GM18873 (cell line): ENCODE data around the gene MC5R.

Source experiments
- ATAC-seq: cut with Tn5 transposase; IDR thresholded peaks from one replicate; pipeline ENCODE4 v1.9.1; 2021; ENCODE audit warnings: mild to moderate bottlenecking, moderate library complexity, moderate number of reproducible peaks; ENCODE audit not compliant: unreplicated experiment, low FRiP score

The MC5R gene

GRCh38 chr18:13823707-13824395 lies at the start of gene MC5R:
TSS of gene MC5R (plus strand) at chr18:13824149. CDS start at chr18:13825766, 1,617 bp downstream.
- ATAC-seq: peak; percentile 73

- ATAC-seq: no peak
Observed at GRCh38 chr18:13775058-13775457, 48.9 kb upstream of the MC5R start.

GRCh38 chr18:13791181-13791580 lies 32.8 kb upstream of the MC5R start:
- no peak for ATAC-seq

- no peak for ATAC-seq
Observed at GRCh38 chr18:13793819-13794218, 30.1 kb upstream of the MC5R start.

GRCh38 chr18:13796515-13796914 lies 27.4 kb upstream of the MC5R start:
- no peak for ATAC-seq

- ATAC-seq: no peak
Observed at GRCh38 chr18:13797157-13797611, 26.8 kb upstream of the MC5R start.

GRCh38 chr18:13799396-13799795 lies 24.6 kb upstream of the MC5R start:
- ATAC-seq: no peak

DNA sequence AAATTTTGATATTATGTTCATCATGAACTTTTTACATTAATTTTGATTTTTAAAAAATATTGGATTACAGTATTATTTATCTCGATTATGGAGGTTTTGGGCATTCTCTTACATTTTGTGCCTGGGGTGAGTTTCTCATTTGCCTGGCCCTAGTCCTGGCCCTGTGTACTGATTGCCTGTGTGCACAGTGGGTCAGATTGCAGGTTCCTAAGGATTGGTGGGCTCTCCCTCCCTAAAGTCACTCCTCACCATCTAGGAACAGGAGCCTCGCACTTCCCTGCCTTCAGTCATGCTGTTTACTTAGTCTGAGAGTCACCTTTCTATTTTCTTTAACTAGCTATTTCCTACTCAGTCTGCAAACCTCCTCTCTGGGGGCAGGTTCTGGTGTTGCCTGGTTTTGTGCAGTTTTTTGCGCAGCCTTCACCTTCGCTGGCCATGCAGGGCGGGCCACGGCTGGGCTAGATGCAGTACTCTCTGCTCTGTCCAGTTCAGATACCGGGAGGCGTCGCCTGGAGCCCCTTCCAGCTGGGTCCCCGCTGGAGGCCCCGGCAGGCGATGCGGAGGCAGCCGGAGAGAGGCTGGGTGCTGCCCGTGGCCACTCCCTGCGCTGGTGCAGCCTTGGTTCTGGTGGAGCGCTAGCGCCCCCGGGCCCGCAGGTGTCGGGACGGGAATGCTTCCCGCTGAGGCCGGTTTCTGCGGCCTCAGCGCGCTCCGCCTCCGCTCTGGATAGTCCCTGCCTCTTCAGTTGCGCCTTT lies 23.3 kb upstream of the MC5R start:
- no peak for ATAC-seq

GRCh38 chr18:13801260-13801601 lies 22.7 kb upstream of the MC5R start:
- no peak for ATAC-seq

GRCh38 chr18:13804305-13804704 lies 19.6 kb upstream of the MC5R start:
- no peak for ATAC-seq

- no peak for ATAC-seq
Observed at GRCh38 chr18:13808294-13809042, 15.5 kb upstream of the MC5R start.

GRCh38 chr18:13809043-13809430 lies 14.9 kb upstream of the MC5R start:
- no peak for ATAC-seq

GRCh38 chr18:13809531-13810255 lies 14.3 kb upstream of the MC5R start:
- no peak for ATAC-seq

- ATAC-seq: no peak
Observed at GRCh38 chr18:13810950-13811485, 12.9 kb upstream of the MC5R start.

GRCh38 chr18:13811993-13812392 lies 12.0 kb upstream of the MC5R start:
- no peak for ATAC-seq

- ATAC-seq: peak; percentile 50
Observed at GRCh38 chr18:13813271-13813849, 10.6 kb upstream of the MC5R start.

DNA sequence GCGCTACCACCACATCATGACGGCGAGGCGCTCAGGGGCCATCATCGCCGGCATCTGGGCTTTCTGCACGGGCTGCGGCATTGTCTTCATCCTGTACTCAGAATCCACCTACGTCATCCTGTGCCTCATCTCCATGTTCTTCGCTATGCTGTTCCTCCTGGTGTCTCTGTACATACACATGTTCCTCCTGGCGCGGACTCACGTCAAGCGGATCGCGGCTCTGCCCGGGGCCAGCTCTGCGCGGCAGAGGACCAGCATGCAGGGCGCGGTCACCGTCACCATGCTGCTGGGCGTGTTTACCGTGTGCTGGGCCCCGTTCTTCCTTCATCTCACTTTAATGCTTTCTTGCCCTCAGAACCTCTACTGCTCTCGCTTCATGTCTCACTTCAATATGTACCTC lies 2.3 kb downstream of the MC5R start:
- no peak for ATAC-seq

DNA sequence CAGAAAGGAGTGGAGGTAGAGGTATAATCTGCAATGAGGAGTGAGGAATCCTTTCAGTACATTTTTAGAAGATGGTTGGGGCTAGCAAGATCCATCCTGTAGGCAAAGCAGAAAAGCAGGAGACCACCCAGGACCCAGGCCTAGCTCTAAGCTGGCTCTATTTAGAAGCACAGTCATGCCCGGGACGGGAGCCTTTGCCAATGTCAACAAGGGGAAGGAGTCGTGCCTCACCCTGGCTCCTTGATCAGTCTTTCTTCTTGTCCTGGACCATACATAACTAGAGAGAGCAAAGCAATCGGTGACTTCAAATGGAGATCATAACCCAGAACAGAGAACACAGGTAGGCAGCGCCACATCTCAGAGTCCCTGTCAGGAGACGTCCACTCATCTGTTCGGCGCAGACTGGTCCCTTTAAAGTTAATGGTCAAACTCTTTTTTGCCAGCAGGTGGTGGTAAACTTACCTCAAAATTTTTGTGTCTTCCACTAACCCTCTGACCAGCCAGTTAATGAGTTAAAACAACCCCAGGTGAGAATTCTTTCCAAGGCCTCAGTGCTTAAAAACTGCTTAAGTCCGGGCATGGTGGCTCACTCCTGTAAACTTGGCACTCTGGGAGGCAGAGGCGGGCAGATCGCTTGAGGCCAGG lies 8.0 kb downstream of the MC5R start:
- ATAC-seq: no peak

GRCh38 chr18:13834496-13835015 lies 10.6 kb downstream of the MC5R start:
- no peak for ATAC-seq
